Pancreas (tissue), 10 donors: ENCODE data around the gene CHD5. TPM values are rescaled to one million over a fixed set of nuclear protein-coding genes. Genes with fewer than 3 reads are reported as not detected.

ENCODE experiments used
- ATAC-seq, 4 donors: fragments of 200-7000 bp; cut with Tn5 transposase; one replicate each; pipeline versions ENCODE4 v1.8.0 to v1.9.1; 2020; ENCODE audit warnings: mild to moderate bottlenecking in 4 of 4, moderate library complexity in 4 of 4
- DNase-seq, 6 donors: peaks; one replicate each; pipeline ENCODE4 v3.0.0-alpha.2; 2020
- FAIRE-seq: peaks from 2 replicates; lab custom pipeline; 2012; peaks lifted over from hg19 to GRCh38; lab: Jason Lieb, UNC
- H3K27ac ChIP-seq, 4 donors: fragments of 200-600 bp; sonication (generic); 1 replicate in 3 of 4; 2 replicates in 1 of 4; pipeline versions ENCODE4 v1.5.0 to v1.8.0; 2020
- H3K27me3 ChIP-seq, 4 donors: fragments of 200-600 bp; one replicate each; pipeline ENCODE4 v1.8.0; 2021
- H3K36me3 ChIP-seq, 3 donors: fragments of 200-600 bp; sonication (generic) in 1 of 3; one replicate each; pipeline versions ENCODE4 v1.5.0 to v1.8.0; 2020 to 2021
- H3K4me1 ChIP-seq, 3 donors: fragments of 200-600 bp; one replicate each; pipeline ENCODE4 v1.8.0; 2021
- H3K4me3 ChIP-seq, 4 donors: fragments of 200-600 bp; sonication (generic) in 2 of 4; one replicate each; pipeline versions ENCODE4 v1.5.0 to v1.8.0; 2020 to 2021
- H3K9me3 ChIP-seq, 4 donors: fragments of 200-600 bp; one replicate each; pipeline ENCODE4 v1.8.0; 2021
- WGBS, 2 donors: extraction: QIAGEN DNeasy Blood & Tissue Kit; methylation state at CpG; one replicate each; pipeline ENCODE4 v1.1.7; 2013; 5-methylcytosine and 5-hydroxymethylcytosine counted together
- intact Hi-C, 3 donors: fragments of 100-400 bp; cut with DNase I; formaldehyde crosslinking; loops; one replicate each; pipeline versions ENCODE4 v1.11.1 to v1.14.2; 2022
- polyA plus RNA-seq, 2 donors: library from polyadenylated mRNA; stranded (reverse); fragments of 200-250 nt; gene quantifications; one replicate each; pipeline ENCODE4 v1.2.3, GENCODE V29; 2013
- total RNA-seq, 6 donors: library from RNA; stranded (reverse); fragmentation: NEBNext Ultra II Directional in 4 of 6; extraction: Animal tissue kit (Norgen Biotek cat#: 25700) in 4 of 6; gene quantifications; one replicate each; pipeline versions ENCODE4 v1.2.1 to v1.2.4, GENCODE V29; 2021 to 2023
- TF ChIP-seq, protein P1 (sequence below), 4 donors: fragments of 200-600 bp; sonication (generic) in 3 of 4; IDR thresholded peaks; one replicate each; pipeline versions ENCODE4 v1.5.0 to v1.8.0; 2021; ENCODE audit warnings: antibody characterized with exemption in 4 of 4
- donor health status: healthy with polysubstance abuse.
- donor health status: DM: no; HTN: no; CAD: no; lungs with moderate emphysema.
- donor health status: DM: no; HTN: no; CAD: no.
- donor health status: control.
- donor health status: control.
- donor health status: Bipolar disorder and iron deficiency.
- donor health status: DM: yes; HTN: yes; CAD: no.
- donor health status: DM: no; HTN: no; CAD: no.
- donor health status: DM: no; HTN: no; CAD: no.
- donor health status: DM: yes; HTN: yes; CAD: no.

Gene CHD5
- total and polyA plus RNA-seq, 8 donors, result 0.09 to 2.9 (median 0.40) TPM

DNA sequence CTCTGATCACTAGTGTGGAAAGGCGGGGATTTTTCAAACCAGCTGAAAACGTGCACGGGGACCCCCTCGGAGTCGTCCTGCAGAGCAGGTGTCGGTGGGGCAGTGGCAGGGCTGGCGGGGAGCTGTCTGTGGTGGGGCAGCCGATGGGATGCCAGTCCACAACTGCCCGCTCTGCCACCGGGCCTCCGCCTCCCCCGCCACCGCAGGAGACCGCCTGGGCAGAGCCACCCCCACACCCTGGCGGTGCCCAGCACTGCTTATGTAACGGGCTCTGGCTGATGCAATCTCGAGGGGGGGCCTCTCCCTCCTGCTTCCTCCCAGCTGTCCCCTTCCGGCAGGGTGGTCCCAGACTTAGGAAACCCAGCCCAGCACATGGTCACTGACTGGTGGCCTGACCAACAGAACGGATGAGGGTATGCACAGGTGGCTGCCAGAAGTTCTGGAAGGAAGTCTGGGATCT lies 9.3 kb downstream of the CHD5 start:
- intact Hi-C loops, result no loop called here
- Histone ChIP-seq H3K27ac (no peak overlapping the region), H3K4me1 (no peaks in the 10 kb centered on the region), H3K4me3 (no peak overlapping the region), H3K36me3 (no peaks in the 10 kb centered on the region), H3K9me3 (no peaks in the 10 kb centered on the region), H3K27me3 (no peaks in the 10 kb centered on the region)
- FAIRE-seq (no peak), ATAC-seq (peak in 1 of 4 donors; percentile 12), DNase-seq (no peak)
- TF ChIP-seq, protein P1, sequence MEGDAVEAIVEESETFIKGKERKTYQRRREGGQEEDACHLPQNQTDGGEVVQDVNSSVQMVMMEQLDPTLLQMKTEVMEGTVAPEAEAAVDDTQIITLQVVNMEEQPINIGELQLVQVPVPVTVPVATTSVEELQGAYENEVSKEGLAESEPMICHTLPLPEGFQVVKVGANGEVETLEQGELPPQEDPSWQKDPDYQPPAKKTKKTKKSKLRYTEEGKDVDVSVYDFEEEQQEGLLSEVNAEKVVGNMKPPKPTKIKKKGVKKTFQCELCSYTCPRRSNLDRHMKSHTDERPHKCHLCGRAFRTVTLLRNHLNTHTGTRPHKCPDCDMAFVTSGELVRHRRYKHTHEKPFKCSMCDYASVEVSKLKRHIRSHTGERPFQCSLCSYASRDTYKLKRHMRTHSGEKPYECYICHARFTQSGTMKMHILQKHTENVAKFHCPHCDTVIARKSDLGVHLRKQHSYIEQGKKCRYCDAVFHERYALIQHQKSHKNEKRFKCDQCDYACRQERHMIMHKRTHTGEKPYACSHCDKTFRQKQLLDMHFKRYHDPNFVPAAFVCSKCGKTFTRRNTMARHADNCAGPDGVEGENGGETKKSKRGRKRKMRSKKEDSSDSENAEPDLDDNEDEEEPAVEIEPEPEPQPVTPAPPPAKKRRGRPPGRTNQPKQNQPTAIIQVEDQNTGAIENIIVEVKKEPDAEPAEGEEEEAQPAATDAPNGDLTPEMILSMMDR (IDR thresholded peaks at IDR 0.05), result no peak
- 67 to 70% methylated on average over 19 of the region's 19 CpGs for WGBS, 2 donors

DNA sequence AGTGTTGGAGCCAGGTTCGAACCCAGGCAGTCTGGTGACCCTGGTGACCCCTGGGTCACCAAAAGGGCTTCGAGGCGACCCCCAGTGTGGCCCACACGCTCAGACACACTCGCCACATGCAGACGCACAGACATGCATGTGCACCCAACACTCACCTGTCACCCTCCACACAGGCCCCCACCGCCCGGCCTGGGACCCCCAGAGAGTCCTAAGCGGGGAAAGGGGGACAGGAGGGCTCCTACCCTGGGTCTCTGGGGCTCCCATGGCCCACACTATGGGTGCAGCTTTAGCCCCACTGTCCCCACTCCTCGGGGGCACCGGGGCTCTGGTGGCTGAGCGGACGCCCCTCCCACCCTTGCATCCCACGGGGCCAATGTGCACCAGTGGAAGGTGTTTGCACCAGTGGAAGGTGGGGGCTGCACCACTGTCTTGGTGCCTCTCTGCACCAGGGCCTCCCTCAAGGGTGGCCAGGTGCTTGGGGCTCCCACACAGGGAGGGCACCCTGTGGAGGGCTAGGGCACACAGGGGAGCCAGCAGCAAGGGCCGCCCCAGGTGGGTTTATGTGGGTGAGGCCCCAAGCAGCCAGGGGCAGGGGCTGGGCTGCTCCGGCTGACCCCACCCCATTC lies 9.9 kb downstream of the CHD5 start:
- WGBS, 2 donors, result 60 to 73% methylated on average over 16 of the region's 16 CpGs
- FAIRE-seq (no peak), ATAC-seq (no peak), DNase-seq (peak in 1 of 6 donors; percentile 45)
- Histone ChIP-seq H3K9me3 (no peaks in the 10 kb centered on the region), H3K27me3 (no peaks in the 10 kb centered on the region), H3K36me3 (no peaks in the 10 kb centered on the region), H3K4me1 (no peaks in the 10 kb centered on the region), H3K4me3 (no peak overlapping the region), H3K27ac (no peak overlapping the region)
- intact Hi-C loops, result no loop called here
- TF ChIP-seq, protein P1 (IDR thresholded peaks at IDR 0.05), result no peak

DNA sequence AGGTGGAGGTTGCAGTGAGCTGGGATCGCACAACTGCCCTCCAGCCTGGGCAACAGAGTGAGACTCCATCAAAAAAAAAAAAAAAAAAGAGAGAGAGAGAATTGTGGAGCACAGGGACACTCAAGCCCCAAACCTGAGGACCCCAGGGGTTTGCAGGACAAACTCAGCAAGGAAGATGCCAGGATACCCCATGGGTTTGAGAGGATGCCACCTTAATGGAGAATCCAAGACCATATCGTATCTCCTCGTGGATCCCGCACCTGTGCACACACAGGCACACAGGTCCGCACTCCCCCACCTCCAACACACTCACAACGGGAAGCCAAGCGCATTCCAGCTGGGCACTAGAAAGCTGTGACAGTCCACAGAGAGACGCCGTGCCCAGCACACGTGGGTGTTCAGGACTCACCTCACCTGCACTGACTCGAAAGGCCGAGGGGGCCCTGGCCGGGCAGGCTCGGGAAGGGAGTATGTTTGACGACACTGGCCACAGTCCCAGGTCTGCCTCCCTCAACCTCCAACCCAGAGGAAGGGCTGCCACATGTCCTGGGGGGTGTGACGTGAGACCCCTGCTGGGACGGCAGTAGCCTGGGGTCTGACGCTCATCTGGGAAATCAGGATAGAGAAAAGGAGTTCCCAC lies 11.1 kb downstream of the CHD5 start:
- Histone ChIP-seq H3K4me1 (no peaks in the 10 kb centered on the region), H3K27ac (no peak overlapping the region), H3K36me3 (no peaks in the 10 kb centered on the region), H3K9me3 (no peaks in the 10 kb centered on the region), H3K4me3 (no peak overlapping the region), H3K27me3 (no peaks in the 10 kb centered on the region)
- intact Hi-C loops, result no loop called here
- TF ChIP-seq, protein P1 (IDR thresholded peaks at IDR 0.05), result no peak
- WGBS, 2 donors, result 43 to 53% methylated on average over 18 of the region's 18 CpGs
- ATAC-seq (no peak), FAIRE-seq (no peak), DNase-seq (peak in 1 of 6 donors; percentile 54)

DNA sequence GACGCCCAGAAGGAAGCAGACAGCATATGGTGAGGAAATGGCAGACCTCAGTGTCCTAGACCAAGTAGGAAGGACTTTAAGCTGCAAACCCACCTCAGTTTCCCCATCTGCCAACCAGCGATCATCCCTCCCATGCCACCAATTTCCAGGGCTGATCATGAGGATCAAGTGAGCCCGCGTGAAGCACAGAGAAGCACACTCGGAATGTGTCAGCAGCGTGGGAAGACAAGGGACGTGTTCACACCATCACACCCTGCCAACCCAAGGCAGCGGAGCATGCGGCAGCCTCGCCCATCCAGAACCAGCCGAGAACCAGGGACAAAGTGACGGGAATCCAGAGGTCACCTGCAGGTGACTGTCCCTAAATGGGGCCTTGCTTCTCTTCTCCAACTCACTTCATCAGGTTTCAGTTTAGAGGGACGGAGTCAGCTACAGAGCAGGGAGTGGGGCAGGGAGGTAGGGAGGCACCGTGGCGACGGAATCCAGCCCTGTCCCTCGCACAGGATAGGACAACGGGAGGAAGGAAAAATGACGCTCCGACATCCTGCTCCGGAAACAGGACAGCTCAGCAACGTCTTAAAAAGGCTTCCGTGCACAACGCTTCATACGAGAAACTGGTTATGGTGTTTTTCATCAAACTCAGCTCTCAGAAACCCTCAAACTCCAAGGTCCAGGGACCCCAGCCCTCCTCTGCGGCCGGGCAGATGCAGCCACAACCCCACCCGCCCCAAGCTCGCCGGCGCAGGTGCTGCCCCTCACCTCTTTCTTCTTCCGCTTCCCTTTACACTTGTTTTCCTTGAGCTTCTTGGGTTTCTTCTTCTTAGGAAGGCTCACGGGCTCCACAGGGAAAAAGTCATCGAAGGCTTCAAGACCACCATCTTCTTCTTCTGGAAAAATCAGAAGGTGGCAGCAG lies 12.5 kb downstream of the CHD5 start:
- no peaks in the 10 kb centered on the region for H3K36me3 ChIP-seq
- no peak for ATAC-seq
- no peaks in the 10 kb centered on the region for H3K9me3 ChIP-seq
- intact Hi-C loops, result no loop called here
- no peaks in the 10 kb centered on the region for H3K27me3 ChIP-seq
- FAIRE-seq, result no peak
- no peaks in the 10 kb centered on the region for H3K4me1 ChIP-seq
- no peak for DNase-seq
- H3K27ac ChIP-seq, result no peak overlapping the region
- WGBS, 2 donors, result 57 to 69% methylated on average over 34 of the region's 34 CpGs
- no peak overlapping the region for H3K4me3 ChIP-seq
- TF ChIP-seq, protein P1 (IDR thresholded peaks at IDR 0.05), result no peak
